Measurements from ENCODE around the gene CREB3L1.
A peak's percentile ranks its signal among the peaks of the same experiment; 100 is the strongest.

The CREB3L1 gene

DNA sequence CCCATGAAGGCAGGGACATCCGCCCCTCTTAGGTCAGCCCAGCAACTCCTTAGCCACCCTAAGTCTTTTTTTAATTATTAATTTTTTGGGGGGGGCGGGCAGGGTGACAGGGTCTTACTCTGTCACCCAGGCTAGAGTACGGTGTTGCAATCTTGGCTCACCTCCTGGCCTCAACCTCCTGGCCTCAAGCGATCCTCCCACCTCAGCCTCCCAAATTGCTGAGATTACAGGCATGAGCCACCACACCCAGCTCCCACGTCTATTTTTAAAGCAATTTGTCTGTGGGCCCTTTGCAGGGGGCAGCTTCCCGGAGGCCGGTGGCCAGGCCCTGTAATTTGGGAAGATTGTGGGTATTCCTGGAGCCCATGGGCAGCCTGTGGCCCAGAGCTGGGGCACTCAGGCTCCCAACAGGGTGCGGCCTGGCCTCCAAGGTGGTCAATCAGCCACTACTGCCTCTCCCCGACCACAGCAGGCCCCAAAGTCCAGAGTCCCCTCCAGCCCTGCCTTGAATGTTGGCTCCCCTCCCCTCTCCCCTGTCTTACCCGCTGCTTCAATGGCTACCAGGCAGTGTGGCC lies 27.2 kb downstream of the CREB3L1 start:
- TF ChIP-seq TOX (CRISPR knock-in tag; IDR thresholded peaks at IDR 0.05; ENCODE audit: borderline replicate concordance) = no peak

DNA sequence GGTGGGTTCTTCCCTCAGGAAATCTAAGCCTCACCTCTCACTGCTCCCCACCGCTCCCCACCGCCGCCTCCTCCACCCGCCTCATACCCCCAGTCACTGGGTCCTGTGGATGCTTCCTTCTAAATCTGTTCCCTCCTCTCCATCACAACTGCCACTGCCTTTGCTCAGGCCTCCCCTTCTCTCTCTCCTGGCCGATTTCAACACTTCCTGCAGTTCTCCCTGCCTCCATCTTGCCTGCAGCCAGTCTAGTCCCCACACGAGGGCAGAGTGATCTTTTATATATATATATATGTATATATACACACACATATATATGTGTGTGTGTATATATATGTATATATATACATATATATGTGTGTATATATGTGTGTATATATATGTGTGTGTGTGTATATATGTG lies 27.8 kb downstream of the CREB3L1 start:
- no peak; the same call in 2 of the 3 replicates for ATAC-seq
- no peak for TF ChIP-seq ZFP30 (CRISPR knock-in tag; IDR thresholded peaks at IDR 0.05)
- TF ChIP-seq TCF4 (CRISPR knock-in tag; IDR thresholded peaks at IDR 0.05; ENCODE audit: borderline replicate concordance) = no peak
- no peak for TF ChIP-seq ESRRG (CRISPR knock-in tag; IDR thresholded peaks at IDR 0.05)
- no peak for TF ChIP-seq TOX (CRISPR knock-in tag; IDR thresholded peaks at IDR 0.05; ENCODE audit: borderline replicate concordance)
- TF ChIP-seq, protein P1, sequence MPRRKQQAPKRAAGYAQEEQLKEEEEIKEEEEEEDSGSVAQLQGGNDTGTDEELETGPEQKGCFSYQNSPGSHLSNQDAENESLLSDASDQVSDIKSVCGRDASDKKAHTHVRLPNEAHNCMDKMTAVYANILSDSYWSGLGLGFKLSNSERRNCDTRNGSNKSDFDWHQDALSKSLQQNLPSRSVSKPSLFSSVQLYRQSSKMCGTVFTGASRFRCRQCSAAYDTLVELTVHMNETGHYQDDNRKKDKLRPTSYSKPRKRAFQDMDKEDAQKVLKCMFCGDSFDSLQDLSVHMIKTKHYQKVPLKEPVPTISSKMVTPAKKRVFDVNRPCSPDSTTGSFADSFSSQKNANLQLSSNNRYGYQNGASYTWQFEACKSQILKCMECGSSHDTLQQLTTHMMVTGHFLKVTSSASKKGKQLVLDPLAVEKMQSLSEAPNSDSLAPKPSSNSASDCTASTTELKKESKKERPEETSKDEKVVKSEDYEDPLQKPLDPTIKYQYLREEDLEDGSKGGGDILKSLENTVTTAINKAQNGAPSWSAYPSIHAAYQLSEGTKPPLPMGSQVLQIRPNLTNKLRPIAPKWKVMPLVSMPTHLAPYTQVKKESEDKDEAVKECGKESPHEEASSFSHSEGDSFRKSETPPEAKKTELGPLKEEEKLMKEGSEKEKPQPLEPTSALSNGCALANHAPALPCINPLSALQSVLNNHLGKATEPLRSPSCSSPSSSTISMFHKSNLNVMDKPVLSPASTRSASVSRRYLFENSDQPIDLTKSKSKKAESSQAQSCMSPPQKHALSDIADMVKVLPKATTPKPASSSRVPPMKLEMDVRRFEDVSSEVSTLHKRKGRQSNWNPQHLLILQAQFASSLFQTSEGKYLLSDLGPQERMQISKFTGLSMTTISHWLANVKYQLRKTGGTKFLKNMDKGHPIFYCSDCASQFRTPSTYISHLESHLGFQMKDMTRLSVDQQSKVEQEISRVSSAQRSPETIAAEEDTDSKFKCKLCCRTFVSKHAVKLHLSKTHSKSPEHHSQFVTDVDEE (CRISPR knock-in tag; IDR thresholded peaks at IDR 0.05) = no peak
- TF ChIP-seq RARB (CRISPR knock-in tag; IDR thresholded peaks at IDR 0.05) = no peak
- TF ChIP-seq SNAI2 (CRISPR knock-in tag; IDR thresholded peaks at IDR 0.05) = no peak
- TF ChIP-seq ZFP3 (CRISPR knock-in tag; IDR thresholded peaks at IDR 0.05) = no peak
- no peak for TF ChIP-seq BACH2 (CRISPR knock-in tag; IDR thresholded peaks at IDR 0.05; ENCODE audit: borderline replicate concordance)
- TF ChIP-seq, protein P2, sequence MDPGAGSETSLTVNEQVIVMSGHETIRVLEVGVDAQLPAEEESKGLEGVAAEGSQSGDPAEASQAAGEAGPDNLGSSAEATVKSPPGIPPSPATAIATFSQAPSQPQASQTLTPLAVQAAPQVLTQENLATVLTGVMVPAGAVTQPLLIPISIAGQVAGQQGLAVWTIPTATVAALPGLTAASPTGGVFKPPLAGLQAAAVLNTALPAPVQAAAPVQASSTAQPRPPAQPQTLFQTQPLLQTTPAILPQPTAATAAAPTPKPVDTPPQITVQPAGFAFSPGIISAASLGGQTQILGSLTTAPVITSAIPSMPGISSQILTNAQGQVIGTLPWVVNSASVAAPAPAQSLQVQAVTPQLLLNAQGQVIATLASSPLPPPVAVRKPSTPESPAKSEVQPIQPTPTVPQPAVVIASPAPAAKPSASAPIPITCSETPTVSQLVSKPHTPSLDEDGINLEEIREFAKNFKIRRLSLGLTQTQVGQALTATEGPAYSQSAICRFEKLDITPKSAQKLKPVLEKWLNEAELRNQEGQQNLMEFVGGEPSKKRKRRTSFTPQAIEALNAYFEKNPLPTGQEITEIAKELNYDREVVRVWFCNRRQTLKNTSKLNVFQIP (CRISPR knock-in tag; IDR thresholded peaks at IDR 0.05; ENCODE audit: borderline replicate concordance, low read depth) = no peak
- TF ChIP-seq, protein P3, sequence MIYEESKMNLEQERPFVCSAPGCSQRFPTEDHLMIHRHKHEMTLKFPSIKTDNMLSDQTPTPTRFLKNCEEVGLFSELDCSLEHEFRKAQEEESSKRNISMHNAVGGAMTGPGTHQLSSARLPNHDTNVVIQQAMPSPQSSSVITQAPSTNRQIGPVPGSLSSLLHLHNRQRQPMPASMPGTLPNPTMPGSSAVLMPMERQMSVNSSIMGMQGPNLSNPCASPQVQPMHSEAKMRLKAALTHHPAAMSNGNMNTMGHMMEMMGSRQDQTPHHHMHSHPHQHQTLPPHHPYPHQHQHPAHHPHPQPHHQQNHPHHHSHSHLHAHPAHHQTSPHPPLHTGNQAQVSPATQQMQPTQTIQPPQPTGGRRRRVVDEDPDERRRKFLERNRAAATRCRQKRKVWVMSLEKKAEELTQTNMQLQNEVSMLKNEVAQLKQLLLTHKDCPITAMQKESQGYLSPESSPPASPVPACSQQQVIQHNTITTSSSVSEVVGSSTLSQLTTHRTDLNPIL (CRISPR knock-in tag; IDR thresholded peaks at IDR 0.05; ENCODE audit: low read depth) = no peak
- TF ChIP-seq ZC3H10 (CRISPR knock-in tag; IDR thresholded peaks at IDR 0.05) = no peak
- TF ChIP-seq, protein P4, sequence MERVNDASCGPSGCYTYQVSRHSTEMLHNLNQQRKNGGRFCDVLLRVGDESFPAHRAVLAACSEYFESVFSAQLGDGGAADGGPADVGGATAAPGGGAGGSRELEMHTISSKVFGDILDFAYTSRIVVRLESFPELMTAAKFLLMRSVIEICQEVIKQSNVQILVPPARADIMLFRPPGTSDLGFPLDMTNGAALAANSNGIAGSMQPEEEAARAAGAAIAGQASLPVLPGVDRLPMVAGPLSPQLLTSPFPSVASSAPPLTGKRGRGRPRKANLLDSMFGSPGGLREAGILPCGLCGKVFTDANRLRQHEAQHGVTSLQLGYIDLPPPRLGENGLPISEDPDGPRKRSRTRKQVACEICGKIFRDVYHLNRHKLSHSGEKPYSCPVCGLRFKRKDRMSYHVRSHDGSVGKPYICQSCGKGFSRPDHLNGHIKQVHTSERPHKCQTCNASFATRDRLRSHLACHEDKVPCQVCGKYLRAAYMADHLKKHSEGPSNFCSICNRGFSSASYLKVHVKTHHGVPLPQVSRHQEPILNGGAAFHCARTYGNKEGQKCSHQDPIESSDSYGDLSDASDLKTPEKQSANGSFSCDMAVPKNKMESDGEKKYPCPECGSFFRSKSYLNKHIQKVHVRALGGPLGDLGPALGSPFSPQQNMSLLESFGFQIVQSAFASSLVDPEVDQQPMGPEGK (CRISPR knock-in tag; IDR thresholded peaks at IDR 0.05; ENCODE audit: borderline replicate concordance) = no peak
- TF ChIP-seq CSDC2 (CRISPR knock-in tag; IDR thresholded peaks at IDR 0.05) = no peak
- TF ChIP-seq ARNTL (CRISPR knock-in tag; IDR thresholded peaks at IDR 0.05; ENCODE audit: borderline replicate concordance, low read depth) = no peak
- TF ChIP-seq GLIS3 (CRISPR knock-in tag; IDR thresholded peaks at IDR 0.05) = no peak
- no peak for TF ChIP-seq OSR1 (CRISPR knock-in tag; IDR thresholded peaks at IDR 0.05)
- TF ChIP-seq ISL1 (CRISPR knock-in tag; IDR thresholded peaks at IDR 0.05) = no peak
- no peak for TF ChIP-seq ZNF565 (CRISPR knock-in tag; conservative IDR thresholded peaks at IDR 0.05; ENCODE audit: low read depth)
- TF ChIP-seq, protein P5, sequence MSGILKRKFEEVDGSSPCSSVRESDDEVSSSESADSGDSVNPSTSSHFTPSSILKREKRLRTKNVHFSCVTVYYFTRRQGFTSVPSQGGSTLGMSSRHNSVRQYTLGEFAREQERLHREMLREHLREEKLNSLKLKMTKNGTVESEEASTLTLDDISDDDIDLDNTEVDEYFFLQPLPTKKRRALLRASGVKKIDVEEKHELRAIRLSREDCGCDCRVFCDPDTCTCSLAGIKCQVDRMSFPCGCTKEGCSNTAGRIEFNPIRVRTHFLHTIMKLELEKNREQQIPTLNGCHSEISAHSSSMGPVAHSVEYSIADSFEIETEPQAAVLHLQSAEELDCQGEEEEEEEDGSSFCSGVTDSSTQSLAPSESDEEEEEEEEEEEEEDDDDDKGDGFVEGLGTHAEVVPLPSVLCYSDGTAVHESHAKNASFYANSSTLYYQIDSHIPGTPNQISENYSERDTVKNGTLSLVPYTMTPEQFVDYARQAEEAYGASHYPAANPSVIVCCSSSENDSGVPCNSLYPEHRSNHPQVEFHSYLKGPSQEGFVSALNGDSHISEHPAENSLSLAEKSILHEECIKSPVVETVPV (CRISPR knock-in tag; IDR thresholded peaks at IDR 0.05) = no peak

More for the DNA sequence above, 27.2 kb downstream of the CREB3L1 start:
- no peak for ATAC-seq

DNA sequence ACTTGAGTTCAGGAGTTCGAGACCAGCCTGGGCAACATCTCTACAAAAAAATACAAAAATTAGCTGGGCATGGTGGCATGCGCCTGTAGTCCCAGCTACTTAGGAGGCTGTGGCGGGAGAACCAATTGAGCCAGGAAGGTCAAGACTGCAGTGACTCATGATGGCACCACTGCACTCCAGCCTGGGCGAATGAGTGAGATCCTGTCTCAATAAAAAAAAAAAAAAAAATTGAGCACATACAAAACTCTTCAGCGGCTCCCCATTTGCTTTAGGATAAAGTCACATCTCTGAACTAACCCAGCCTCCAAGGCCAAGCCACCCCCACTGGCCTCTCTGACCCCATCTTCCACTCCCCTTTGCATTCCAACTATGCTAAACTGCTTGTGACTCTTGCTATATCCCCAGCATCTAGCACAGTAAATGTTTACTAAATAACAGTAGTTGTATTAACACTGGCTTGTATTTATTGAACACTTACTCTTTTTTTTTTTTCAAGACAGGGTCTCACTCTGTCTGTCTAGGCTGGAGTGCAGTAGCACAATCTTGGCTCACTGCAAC lies 28.9 kb downstream of the CREB3L1 start:
- peak; percentile 11; the same call in 1 of the 3 replicates for ATAC-seq
- TF ChIP-seq, protein P4 (CRISPR knock-in tag; IDR thresholded peaks at IDR 0.05; ENCODE audit: borderline replicate concordance) = no peak
- TF ChIP-seq, protein P2 (CRISPR knock-in tag; IDR thresholded peaks at IDR 0.05; ENCODE audit: borderline replicate concordance, low read depth) = no peak
- TF ChIP-seq RARB (CRISPR knock-in tag; IDR thresholded peaks at IDR 0.05) = no peak

All from SK-N-SH treated with all-trans-retinoic acid at 6 μM for 48 hours (cell line).